CD4-positive, alpha-beta memory T cell (primary cell): ENCODE measurements around the gene ABCA2. TPM values are rescaled to one million over a fixed set of nuclear protein-coding genes. Genes with fewer than 3 reads are reported as not detected.

Experiments
- CTCF ChIA-PET: fragments of 350-600 bp; sonication (Branson Sonifier 250); formaldehyde crosslinking; loops from one replicate; lab custom pipeline; 2021; ENCODE audit warnings: inconsistent platforms; ENCODE audit not compliant: partially characterized antibody; lab: Charles Lee
- POLR2A ChIA-PET: fragments of 350-600 bp; sonication (Branson Sonifier 250); formaldehyde crosslinking; loops from one replicate; lab custom pipeline; 2021; ENCODE audit not compliant: partially characterized antibody; lab: Charles Lee
- DNase-seq, 5 donors: peaks; one replicate each; pipeline versions ENCODE4 v3.0.0 to v3.0.0-alpha.2; 2020 to 2022; ENCODE audit warnings: mixed read lengths in 1 of 5
- H3K27ac ChIP-seq: one replicate; pipeline ENCODE4 v1.7.0; 2013; ENCODE audit warnings: low read depth, low read length
- H3K27me3 ChIP-seq: 2 replicates; pipeline ENCODE4 v1.7.0; 2013; ENCODE audit warnings: mild to moderate bottlenecking, low read length, moderate library complexity; ENCODE audit not compliant: insufficient read depth
- H3K36me3 ChIP-seq: 2 replicates; pipeline ENCODE4 v1.7.0; 2013; ENCODE audit warnings: mild to moderate bottlenecking, low read length, moderate library complexity; ENCODE audit not compliant: insufficient read depth
- H3K4me1 ChIP-seq: 2 replicates; pipeline ENCODE4 v1.7.0; 2013; ENCODE audit warnings: mild to moderate bottlenecking, low read length, moderate library complexity; ENCODE audit not compliant: insufficient read depth
- H3K4me3 ChIP-seq, 2 donors: one replicate each; pipeline ENCODE4 v1.7.0; 2013; ENCODE audit warnings: low read length in 2 of 2, mild to moderate bottlenecking in 1 of 2
- H3K9me3 ChIP-seq, 2 donors: one replicate each; pipeline ENCODE4 v1.7.0; 2013; ENCODE audit warnings: low read length in 2 of 2, control low read depth in 1 of 2; ENCODE audit not compliant: control insufficient read depth in 1 of 2
- H3K27ac Mint-ChIP-seq, 7 donors: one replicate each; pipeline ENCODE4 v1.8.0; 2020 to 2021; ENCODE audit warnings: mixed read lengths in 7 of 7, mild to moderate bottlenecking in 6 of 7, inconsistent platforms in 3 of 7, moderate library complexity in 3 of 7
- H3K27me3 Mint-ChIP-seq, 2 donors: one replicate each; pipeline ENCODE4 v1.8.0; 2020 to 2021; ENCODE audit warnings: mixed read lengths in 2 of 2
- H3K36me3 Mint-ChIP-seq, 2 donors: one replicate each; pipeline ENCODE4 v1.8.0; 2020 to 2021; ENCODE audit warnings: mixed read lengths in 2 of 2, inconsistent platforms in 1 of 2, mild to moderate bottlenecking in 1 of 2
- H3K4me1 Mint-ChIP-seq, 4 donors: one replicate each; pipeline ENCODE4 v1.8.0; 2020 to 2021; ENCODE audit warnings: mixed read lengths in 4 of 4, mild to moderate bottlenecking in 1 of 4
- H3K4me3 Mint-ChIP-seq, 8 donors: one replicate each; pipeline ENCODE4 v1.8.0; 2020 to 2021; ENCODE audit warnings: mixed read lengths in 8 of 8, mild to moderate bottlenecking in 7 of 8, moderate library complexity in 6 of 8, inconsistent platforms in 3 of 8
- H3K9me3 Mint-ChIP-seq, 8 donors: one replicate each; pipeline ENCODE4 v1.8.0; 2020 to 2021; ENCODE audit warnings: mixed read lengths in 8 of 8, mild to moderate bottlenecking in 5 of 8, inconsistent platforms in 3 of 8, moderate library complexity in 1 of 8
- intact Hi-C: fragments of 100-400 bp; cut with micrococcal nuclease; formaldehyde crosslinking; loops from one replicate; pipeline ENCODE4 v1.15.1; 2023
- polyA plus RNA-seq, 2 donors: library from polyadenylated mRNA; unstranded; fragments of 300-500 nt; fragmentation: Illumina TruSeq; gene quantifications; one replicate each; pipeline ENCODE4 v1.2.3, GENCODE V29; 2021
- total RNA-seq, 2 experiments: library from RNA; stranded (reverse); gene quantifications; one replicate each; pipeline ENCODE4 v1.2.3, GENCODE V29; 2021

ABCA2 gene
- total and polyA plus RNA-seq, 4 experiments from 2014 or later, result 2.6 to 68.6 (median 37.3) TPM

DNA sequence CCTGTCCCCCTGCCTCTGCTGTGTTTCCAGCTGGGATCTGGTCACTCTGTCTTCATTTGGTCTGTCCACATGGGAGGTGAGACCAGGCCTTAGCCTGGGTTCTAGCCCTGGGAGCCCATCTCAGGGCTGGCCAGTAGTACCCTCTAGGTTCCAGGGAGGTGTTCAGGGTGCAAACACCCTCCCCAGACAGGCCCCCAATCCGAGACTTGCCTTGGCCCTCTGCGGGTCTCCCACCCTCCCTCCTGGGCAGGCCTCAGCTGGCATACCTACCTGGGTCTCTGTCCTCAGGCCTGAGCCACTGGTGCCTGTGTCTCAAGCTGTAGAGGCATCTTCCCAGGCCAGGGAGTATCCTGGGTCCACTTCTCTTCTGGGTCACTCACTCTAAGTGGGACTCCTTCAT is 43.2 kb upstream of the ABCA2 start:
- intact Hi-C loops, result no loop called here
- DNase-seq, result no peak

DNA sequence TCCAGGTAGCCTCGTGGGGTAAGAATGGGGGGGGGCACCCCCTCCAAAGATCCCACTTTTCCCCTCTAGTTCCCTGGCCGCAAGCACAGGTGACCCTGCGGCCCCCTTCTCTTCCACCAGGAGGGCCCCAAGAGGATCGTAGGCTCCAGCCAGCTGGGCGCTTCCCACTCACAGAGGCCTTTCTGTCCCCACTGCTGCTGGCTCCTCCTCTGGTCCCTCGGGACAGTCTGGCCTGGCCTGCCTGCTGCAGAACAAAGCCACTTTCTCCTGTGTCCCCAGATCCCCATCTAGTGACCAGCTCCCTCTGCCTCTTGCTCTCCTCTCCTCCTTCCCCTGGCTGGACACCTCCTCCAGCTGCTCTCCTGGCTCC is 42.9 kb upstream of the ABCA2 start:
- Histone ChIP-seq H3K9me3 (no peaks in the 10 kb centered on the region), H3K36me3 (no peaks in the 10 kb centered on the region), H3K27ac (no peak overlapping the region), H3K27me3 (no peaks in the 10 kb centered on the region), H3K4me1 (peaks cover 21% of the 10 kb centered on the region), H3K4me3 (peak overlapping the region in 1 of 2 donors; percentile 57)
- Mint-ChIP-seq H3K4me1 (peaks cover 4 to 17% (median 11%) of the 10 kb centered on the region in 4 donors), H3K4me3 (peak overlapping the region; percentile 59 to 86 (median 75)), H3K27ac (peak overlapping the region in 5 of 7 donors; percentile 47 to 91 (median 82)), H3K27me3 (peaks cover 0 to 4% of the 10 kb centered on the region in 2 donors), H3K36me3 (no peaks in the 10 kb centered on the region), H3K9me3 (no peaks in the 10 kb centered on the region)
- ChIA-PET POLR2A (interaction anchor here (0.6 to 5.3 kb wide), 16 partner anchors 9 to 271 kb away, joined by 3 to 66 read pairs (median 4); partner anchors contain the start of genes FUT7, MAN1B1, PAXX and SSNA1), CTCF (interaction anchor here (0.7 to 3.4 kb wide), 7 partner anchors 7 to 194 kb away, joined by 3 to 15 read pairs (median 4); partner anchors contain the start of genes MAN1B1 and NPDC1)
- no peak for DNase-seq
- intact Hi-C loops, result loop anchor here (1.0 kb wide), 1 partner anchor 15 kb away; the partner anchor contains the start of gene MAN1B1

More for the DNA sequence above, 43.2 kb upstream of the ABCA2 start:
- no peak overlapping the region for H3K4me3 ChIP-seq
- H3K27me3 Mint-ChIP-seq, result peaks cover 0 to 4% of the 10 kb centered on the region in 2 donors
- no peaks in the 10 kb centered on the region for H3K27me3 ChIP-seq
- no peaks in the 10 kb centered on the region for H3K36me3 Mint-ChIP-seq
- H3K36me3 ChIP-seq, result no peaks in the 10 kb centered on the region
- H3K9me3 Mint-ChIP-seq, result no peaks in the 10 kb centered on the region
- no peaks in the 10 kb centered on the region for H3K9me3 ChIP-seq
- peaks cover 21% of the 10 kb centered on the region for H3K4me1 ChIP-seq
- ChIA-PET CTCF (interaction anchor here (1.2 to 3.4 kb wide), 8 partner anchors 8 to 284 kb away, joined by 3 to 15 read pairs (median 4); partner anchors contain the start of genes MAN1B1 and NPDC1), POLR2A (interaction anchor here (1.0 to 5.3 kb wide), 9 partner anchors 8 to 169 kb away, joined by 3 to 66 read pairs (median 5); partner anchors contain the start of genes MAN1B1, PAXX and TUBB4B)
- H3K27ac ChIP-seq, result no peak overlapping the region
- peak overlapping the region in 6 of 7 donors; percentile 36 to 91 (median 82) for H3K27ac Mint-ChIP-seq
- H3K4me1 Mint-ChIP-seq, result peaks cover 4 to 17% (median 11%) of the 10 kb centered on the region in 4 donors
- peak overlapping the region; percentile 59 to 86 (median 71) for H3K4me3 Mint-ChIP-seq

DNA sequence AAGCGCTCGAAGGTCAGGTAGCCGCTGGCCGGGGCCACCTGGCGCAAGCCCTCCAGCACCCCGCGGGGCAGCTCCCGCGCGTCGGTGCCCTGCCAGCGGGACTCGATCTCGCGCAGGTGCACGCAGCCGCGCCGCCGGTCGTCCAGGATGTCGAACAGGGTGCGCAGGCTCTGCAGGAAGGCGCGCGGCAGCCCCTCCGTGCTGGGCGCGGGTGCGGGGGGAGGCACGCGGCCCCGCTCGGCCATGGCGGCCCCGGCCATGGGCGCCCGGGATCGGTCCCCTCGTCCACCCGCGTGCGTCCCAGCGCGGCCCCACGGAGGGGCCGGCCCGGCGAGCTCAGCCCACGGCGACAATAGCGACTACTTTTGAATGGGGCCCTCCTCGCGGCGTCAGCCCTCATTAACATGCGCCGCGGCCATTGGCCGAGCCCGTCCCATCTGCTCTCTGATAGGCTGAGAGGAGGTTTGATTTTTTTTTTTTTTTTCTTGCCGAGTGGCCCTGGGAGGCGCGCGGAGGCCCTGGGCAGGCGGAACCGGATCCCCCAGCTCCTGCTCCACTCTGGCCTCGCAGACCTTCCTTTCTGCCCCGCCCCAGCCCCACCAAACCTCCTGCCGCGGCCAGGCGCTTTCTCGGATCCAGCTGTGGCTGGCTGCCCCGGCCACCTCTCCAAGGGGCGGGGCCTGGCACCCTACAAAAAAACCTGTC is 42.3 kb upstream of the ABCA2 start, which contains the start of gene SAPCD2:
Gene SAPCD2, minus strand, starts transcription at position 357 of the 705 bp plus-strand sequence. Its CDS starts 97 bp downstream, at position 260.
- POLR2A ChIA-PET, result interaction anchor here (0.6 to 5.3 kb wide), 20 partner anchors 9 to 270 kb away, joined by 3 to 66 read pairs (median 4); partner anchors contain the start of genes FUT7, MAN1B1, PAXX and SSNA1
- CTCF ChIA-PET, result interaction anchor here (0.7 to 3.4 kb wide), 8 partner anchors 12 to 193 kb away, joined by 3 to 15 read pairs (median 4); partner anchors contain the start of genes MAN1B1 and NPDC1
- peak within 1 kb of the TSS in 1 of 2 donors; percentile 57 for H3K4me3 ChIP-seq

DNA sequence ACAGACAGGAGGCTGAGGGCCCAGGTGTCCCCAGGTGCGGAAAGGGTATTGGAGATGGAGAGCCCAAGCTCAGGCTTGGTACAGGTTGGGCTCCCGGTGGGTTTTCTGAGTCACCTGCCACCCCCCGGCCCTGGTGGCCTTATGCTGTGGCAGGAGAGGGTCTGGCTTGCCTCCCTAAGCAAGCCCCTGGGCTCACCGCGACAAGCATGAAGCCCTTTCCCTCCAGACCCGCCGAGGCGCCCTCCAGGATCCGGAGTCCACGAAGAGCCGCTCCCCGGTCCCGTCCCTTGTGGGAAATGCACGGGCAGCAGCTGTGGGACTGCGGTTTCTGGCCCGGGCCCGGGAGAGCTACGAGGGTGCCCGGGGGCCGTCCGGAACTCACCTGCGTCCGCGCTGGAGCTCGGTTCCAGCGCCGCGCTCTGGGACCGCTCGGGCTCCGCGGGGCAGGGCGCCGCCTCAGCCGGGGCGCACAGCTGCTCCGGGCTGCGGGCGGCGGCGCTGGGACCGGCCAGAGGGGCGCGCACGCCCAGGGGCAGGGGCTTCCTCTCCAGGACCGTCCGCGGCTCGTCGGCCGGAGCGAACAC is 41.6 kb upstream of the ABCA2 start:
- intact Hi-C loops, result loop anchor here (1.0 kb wide), 1 partner anchor 17 kb away; the partner anchor contains the start of gene MAN1B1
- H3K4me1 Mint-ChIP-seq, result peaks cover 4 to 17% (median 11%) of the 10 kb centered on the region in 4 donors
- no peaks in the 10 kb centered on the region for H3K36me3 ChIP-seq
- peak overlapping the region in 1 of 8 donors; percentile 31 for H3K4me3 Mint-ChIP-seq
- no peaks in the 10 kb centered on the region for H3K9me3 ChIP-seq
- no peak overlapping the region for H3K27ac Mint-ChIP-seq
- DNase-seq, result peak in 1 of 5 donors; percentile 32
- peaks cover 21% of the 10 kb centered on the region for H3K4me1 ChIP-seq
- H3K4me3 ChIP-seq, result no peak overlapping the region
- H3K27me3 Mint-ChIP-seq, result peaks cover 0 to 4% of the 10 kb centered on the region in 2 donors
- ChIA-PET CTCF (interaction anchor here (1.4 to 3.4 kb wide), 5 partner anchors 12 to 43 kb away, joined by 4 to 15 read pairs (median 6); partner anchors contain the start of gene NPDC1), POLR2A (interaction anchor here (0.9 to 5.3 kb wide), 15 partner anchors 11 to 171 kb away, joined by 3 to 66 read pairs (median 4); partner anchors contain the start of genes FUT7, MAN1B1, SSNA1 and TUBB4B)
- no peaks in the 10 kb centered on the region for H3K9me3 Mint-ChIP-seq
- H3K36me3 Mint-ChIP-seq, result no peaks in the 10 kb centered on the region
- no peaks in the 10 kb centered on the region for H3K27me3 ChIP-seq
- no peak overlapping the region for H3K27ac ChIP-seq

More for the DNA sequence above, 42.3 kb upstream of the ABCA2 start, which contains the start of gene SAPCD2:
- Mint-ChIP-seq H3K27ac (peak within 1 kb of the TSS in 5 of 7 donors; percentile 47 to 91 (median 82)), H3K4me3 (peak within 1 kb of the TSS; percentile 59 to 86 (median 75)), H3K4me1 (peaks cover 4 to 17% (median 11%) of the 10 kb centered on the region in 4 donors), H3K9me3 (no peaks in the 10 kb centered on the region), H3K36me3 (no peaks in the 10 kb centered on the region), H3K27me3 (peaks cover 0 to 4% of the 10 kb centered on the region in 2 donors)
- Histone ChIP-seq H3K27ac (no peak within 1 kb of the TSS), H3K4me1 (peaks cover 21% of the 10 kb centered on the region), H3K36me3 (no peaks in the 10 kb centered on the region), H3K27me3 (no peaks in the 10 kb centered on the region), H3K9me3 (no peaks in the 10 kb centered on the region)
- DNase-seq, result peak; percentile 86 to 91 (median 87)
- intact Hi-C loops, result loop anchor here (1.0 kb wide), 1 partner anchor 16 kb away; the partner anchor contains the start of gene MAN1B1

DNA sequence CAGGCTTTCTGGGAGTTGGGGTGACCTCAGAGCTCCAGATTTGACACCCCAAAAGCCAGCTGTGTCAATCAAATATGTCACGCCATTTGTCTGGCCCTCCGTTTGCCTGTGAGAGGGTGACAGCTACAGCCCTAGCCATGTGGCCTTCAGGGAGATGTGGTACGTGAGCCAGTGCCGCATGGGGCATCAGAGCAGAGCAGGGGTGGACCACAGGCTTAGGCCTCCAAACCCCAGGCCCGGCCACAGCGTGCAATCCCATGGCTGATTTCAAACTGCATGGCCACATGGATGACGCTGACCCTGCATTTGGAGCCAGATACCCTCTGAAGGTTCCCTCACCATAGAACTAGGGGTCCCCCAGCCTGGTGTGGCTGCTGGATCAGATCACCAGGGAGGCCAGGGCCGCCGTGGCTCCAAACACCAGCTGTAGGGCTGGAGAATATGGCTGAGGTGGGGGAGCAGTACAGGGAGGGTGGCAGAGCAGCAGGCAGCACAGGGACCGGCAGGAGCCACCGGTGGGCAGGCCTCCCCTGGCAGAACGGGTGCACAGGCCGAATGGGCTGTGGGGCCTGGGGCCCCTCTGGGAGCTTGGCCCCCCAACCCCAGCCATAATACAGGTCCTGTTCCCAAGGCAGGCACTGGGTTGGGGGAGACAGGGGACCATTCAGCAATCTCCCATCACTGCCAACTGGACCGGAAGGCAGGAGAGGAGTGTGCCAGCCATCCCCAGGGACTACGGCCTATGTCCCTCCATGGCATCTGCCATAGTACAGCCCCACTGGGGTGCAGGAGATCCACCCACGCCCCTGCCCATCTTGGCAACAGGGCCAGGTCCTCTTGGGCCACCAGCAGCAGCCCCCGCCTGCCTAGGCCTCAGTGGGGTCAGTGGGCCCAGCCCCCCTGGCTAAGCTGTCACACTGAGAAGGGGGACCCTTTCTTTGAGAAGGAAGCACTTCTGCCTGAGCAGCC is 40.8 kb upstream of the ABCA2 start:
- Mint-ChIP-seq H3K4me3 (peak overlapping the region in 1 of 8 donors; percentile 31), H3K27ac (no peak overlapping the region), H3K4me1 (peaks cover 7 to 21% (median 12%) of the 10 kb centered on the region in 4 donors), H3K36me3 (no peaks in the 10 kb centered on the region), H3K9me3 (no peaks in the 10 kb centered on the region), H3K27me3 (peaks cover 0 to 4% of the 10 kb centered on the region in 2 donors)
- Histone ChIP-seq H3K27me3 (no peaks in the 10 kb centered on the region), H3K36me3 (no peaks in the 10 kb centered on the region), H3K27ac (no peak overlapping the region), H3K4me3 (no peak overlapping the region), H3K9me3 (no peaks in the 10 kb centered on the region), H3K4me1 (peaks cover 21% of the 10 kb centered on the region)
- intact Hi-C loops, result no loop called here
- CTCF ChIA-PET, result interaction anchor here (0.7 to 4.5 kb wide), 22 partner anchors 8 to 281 kb away, joined by 3 to 58 read pairs (median 7); partner anchors contain the start of genes ABCA2, AJM1, MAN1B1 and NPDC1
- POLR2A ChIA-PET, result interaction anchor here (0.8 to 5.3 kb wide), 11 partner anchors 8 to 278 kb away, joined by 3 to 66 read pairs (median 6); partner anchors contain the start of genes MAN1B1, NPDC1, TMEM141 and TUBB4B
- peak in 1 of 5 donors; percentile 3 for DNase-seq
